Measurements from ENCODE around the gene IRX2.

IRX2 gene

GRCh38 chr5:2738700-2739359, 12.6 kb downstream of the IRX2 start:
- TF ChIP-seq CTCF (IDR thresholded peaks at IDR 0.05; ENCODE audit: borderline replicate concordance, control extremely low read depth, extremely low read depth, insufficient read depth, missing control alignments), result no peak
- DNase-seq (ENCODE audit: low spot score), result no peak
- in situ Hi-C loops (cut with MboI; ENCODE audit: low sequenced_read_pairs, unreplicated experiment), result no loop called here

GRCh38 chr5:2738156-2738699, 13.2 kb downstream of the IRX2 start:
- DNase-seq (ENCODE audit: low spot score), result no peak
- in situ Hi-C loops (cut with MboI; ENCODE audit: low sequenced_read_pairs, unreplicated experiment), result no loop called here
- TF ChIP-seq CTCF (IDR thresholded peaks at IDR 0.05; ENCODE audit: borderline replicate concordance, control extremely low read depth, extremely low read depth, insufficient read depth, missing control alignments), result no peak

- in situ Hi-C loops (cut with MboI; ENCODE audit: low sequenced_read_pairs, unreplicated experiment), result no loop called here
- TF ChIP-seq CTCF (IDR thresholded peaks at IDR 0.05; ENCODE audit: borderline replicate concordance, control extremely low read depth, extremely low read depth, insufficient read depth, missing control alignments), result no peak
- no peak for DNase-seq (ENCODE audit: low spot score)
Measured at GRCh38 chr5:2737273-2738155, 14.0 kb downstream of the IRX2 start.

- in situ Hi-C loops (cut with MboI; ENCODE audit: low sequenced_read_pairs, unreplicated experiment), result no loop called here
- DNase-seq (ENCODE audit: low spot score), result no peak
- TF ChIP-seq CTCF (IDR thresholded peaks at IDR 0.05; ENCODE audit: borderline replicate concordance, control extremely low read depth, extremely low read depth, insufficient read depth, missing control alignments), result no peak
Measured at GRCh38 chr5:2736872-2737271, 14.6 kb downstream of the IRX2 start.

GRCh38 chr5:2735996-2736395, 15.5 kb downstream of the IRX2 start:
- DNase-seq (ENCODE audit: low spot score), result no peak
- no peak for TF ChIP-seq CTCF (IDR thresholded peaks at IDR 0.05; ENCODE audit: borderline replicate concordance, control extremely low read depth, extremely low read depth, insufficient read depth, missing control alignments)
- in situ Hi-C loops (cut with MboI; ENCODE audit: low sequenced_read_pairs, unreplicated experiment), result no loop called here

GRCh38 chr5:2732850-2733249, 18.6 kb downstream of the IRX2 start:
- no peak for DNase-seq (ENCODE audit: low spot score)
- in situ Hi-C loops (cut with MboI; ENCODE audit: low sequenced_read_pairs, unreplicated experiment), result no loop called here

More at GRCh38 chr5:2732850-2733249, 18.6 kb downstream of the IRX2 start:
- TF ChIP-seq CTCF (IDR thresholded peaks at IDR 0.05; ENCODE audit: borderline replicate concordance, control extremely low read depth, extremely low read depth, insufficient read depth, missing control alignments), result no peak

All from GM13976 (cell line).